ENCODE measurements around the gene DBT.

DNA sequence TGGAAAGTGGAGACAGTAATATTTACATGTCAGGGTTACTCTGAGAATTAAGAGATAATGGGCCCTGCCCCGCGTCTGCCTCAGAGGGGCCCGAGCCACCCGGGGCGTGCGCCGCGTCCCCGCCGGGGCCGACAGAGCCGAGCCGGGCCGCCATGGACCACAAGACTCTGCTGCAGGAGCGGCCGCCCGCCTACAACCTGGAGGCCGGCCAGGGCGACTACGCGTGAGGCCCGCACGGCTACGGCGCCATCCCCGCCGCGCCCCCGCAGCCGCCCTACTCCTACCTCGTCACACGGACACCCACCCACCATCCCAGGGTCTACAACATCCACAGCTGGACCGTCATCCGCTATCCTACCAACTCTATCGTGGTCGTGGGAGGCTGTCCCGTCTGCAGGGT, 36.5 kb downstream of the DBT start:
- TF ChIP-seq, protein P1, sequence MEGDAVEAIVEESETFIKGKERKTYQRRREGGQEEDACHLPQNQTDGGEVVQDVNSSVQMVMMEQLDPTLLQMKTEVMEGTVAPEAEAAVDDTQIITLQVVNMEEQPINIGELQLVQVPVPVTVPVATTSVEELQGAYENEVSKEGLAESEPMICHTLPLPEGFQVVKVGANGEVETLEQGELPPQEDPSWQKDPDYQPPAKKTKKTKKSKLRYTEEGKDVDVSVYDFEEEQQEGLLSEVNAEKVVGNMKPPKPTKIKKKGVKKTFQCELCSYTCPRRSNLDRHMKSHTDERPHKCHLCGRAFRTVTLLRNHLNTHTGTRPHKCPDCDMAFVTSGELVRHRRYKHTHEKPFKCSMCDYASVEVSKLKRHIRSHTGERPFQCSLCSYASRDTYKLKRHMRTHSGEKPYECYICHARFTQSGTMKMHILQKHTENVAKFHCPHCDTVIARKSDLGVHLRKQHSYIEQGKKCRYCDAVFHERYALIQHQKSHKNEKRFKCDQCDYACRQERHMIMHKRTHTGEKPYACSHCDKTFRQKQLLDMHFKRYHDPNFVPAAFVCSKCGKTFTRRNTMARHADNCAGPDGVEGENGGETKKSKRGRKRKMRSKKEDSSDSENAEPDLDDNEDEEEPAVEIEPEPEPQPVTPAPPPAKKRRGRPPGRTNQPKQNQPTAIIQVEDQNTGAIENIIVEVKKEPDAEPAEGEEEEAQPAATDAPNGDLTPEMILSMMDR (optimal IDR thresholded peaks at IDR 0.05 in 1 of 3, IDR thresholded peaks at IDR 0.05 in 1 of 3, conservative IDR thresholded peaks at IDR 0.05 in 1 of 3; ENCODE audit: extremely low read depth in 1 of 3, insufficient read depth in 2 of 3, low read length in 3 of 3): no peak
- TF ChIP-seq EZH2 (IDR thresholded peaks at IDR 0.05; ENCODE audit: low read length): no peak

Data from keratinocyte (primary cell).